Ectodermal cell (in vitro differentiated cells): ENCODE measurements around the gene LTA4H.

Experiments
- H3K27ac ChIP-seq: 2 replicates; pipeline ENCODE4 v1.7.0; 2013; ENCODE audit warnings: mild to moderate bottlenecking, low read depth, low read length; ENCODE audit not compliant: insufficient read depth, poor library complexity, severe bottlenecking
- H3K27me3 ChIP-seq: 2 replicates; pipeline ENCODE4 v1.7.0; 2013; ENCODE audit warnings: mild to moderate bottlenecking, low read length; ENCODE audit not compliant: insufficient read depth, control insufficient read depth, poor library complexity, severe bottlenecking
- H3K36me3 ChIP-seq: one replicate; pipeline ENCODE4 v1.7.0; 2013; ENCODE audit warnings: low read length; ENCODE audit not compliant: control insufficient read depth, insufficient read depth
- H3K4me1 ChIP-seq: one replicate; pipeline ENCODE4 v1.7.0; 2013; ENCODE audit warnings: low read length; ENCODE audit not compliant: control insufficient read depth, insufficient read depth
- H3K4me3 ChIP-seq: 2 replicates; pipeline ENCODE4 v1.7.0; 2013; ENCODE audit warnings: low read depth, low read length, control low read depth; ENCODE audit not compliant: insufficient read depth
- H3K9me3 ChIP-seq: 2 replicates; pipeline ENCODE4 v1.7.0; 2013; ENCODE audit warnings: mild to moderate bottlenecking, low read length, moderate library complexity; ENCODE audit not compliant: control insufficient read depth
- WGBS, 2 experiments: methylation state at CpG; one replicate each; pipeline ENCODE4 v1.1.7; 2013; ENCODE audit warnings: missing lambda C conversion rate in 2 of 2; 5-methylcytosine and 5-hydroxymethylcytosine counted together

The LTA4H gene

GRCh38 chr12:95993907-95994306, 41.5 kb downstream of the LTA4H start:
- H3K36me3 ChIP-seq: no peaks in the 10 kb centered on the region
- 95 to 96% methylated on average over 6 to 7 of the region's 7 CpGs for WGBS, 2 experiments
- no peak overlapping the region for H3K27ac ChIP-seq
- no peaks in the 10 kb centered on the region for H3K27me3 ChIP-seq
- H3K9me3 ChIP-seq: no peaks in the 10 kb centered on the region
- H3K4me3 ChIP-seq: no peak overlapping the region
- H3K4me1 ChIP-seq: no peaks in the 10 kb centered on the region

GRCh38 chr12:95990136-95990535, 45.3 kb downstream of the LTA4H start:
- no peaks in the 10 kb centered on the region for H3K27me3 ChIP-seq
- no peak overlapping the region for H3K4me3 ChIP-seq
- no peaks in the 10 kb centered on the region for H3K36me3 ChIP-seq
- H3K4me1 ChIP-seq: no peaks in the 10 kb centered on the region
- WGBS, 2 experiments: 81 to 82% methylated on average over 7 of the region's 7 CpGs
- no peak overlapping the region for H3K27ac ChIP-seq
- H3K9me3 ChIP-seq: no peaks in the 10 kb centered on the region

GRCh38 chr12:95989504-95990123, 45.8 kb downstream of the LTA4H start:
- Histone ChIP-seq H3K9me3 (no peaks in the 10 kb centered on the region), H3K36me3 (no peaks in the 10 kb centered on the region), H3K27ac (no peak overlapping the region), H3K4me3 (no peak overlapping the region), H3K27me3 (no peaks in the 10 kb centered on the region), H3K4me1 (no peaks in the 10 kb centered on the region)
- 90 to 91% methylated on average over 4 of the region's 4 CpGs for WGBS, 2 experiments

- Histone ChIP-seq H3K36me3 (no peaks in the 10 kb centered on the region), H3K27me3 (no peaks in the 10 kb centered on the region), H3K27ac (no peak overlapping the region), H3K4me3 (no peak overlapping the region), H3K9me3 (no peaks in the 10 kb centered on the region), H3K4me1 (no peaks in the 10 kb centered on the region)
- WGBS, 2 experiments: 83 to 88% methylated on average over 11 of the region's 11 CpGs
Observed at GRCh38 chr12:95988506-95989275, 46.7 kb downstream of the LTA4H start.

- H3K4me1 ChIP-seq: no peaks in the 10 kb centered on the region
- no peaks in the 10 kb centered on the region for H3K27me3 ChIP-seq
- H3K9me3 ChIP-seq: no peaks in the 10 kb centered on the region
- no peak overlapping the region for H3K4me3 ChIP-seq
- no peak overlapping the region for H3K27ac ChIP-seq
- no peaks in the 10 kb centered on the region for H3K36me3 ChIP-seq
- 45 to 50% methylated on average over 12 to 14 of the region's 14 CpGs for WGBS, 2 experiments
Observed at GRCh38 chr12:95986635-95987570, 48.5 kb downstream of the LTA4H start.

- no peaks in the 10 kb centered on the region for H3K4me1 ChIP-seq
- H3K36me3 ChIP-seq: no peaks in the 10 kb centered on the region
- H3K4me3 ChIP-seq: no peak overlapping the region
- 92 to 100% methylated on average over 1 of the region's 1 CpG for WGBS, 2 experiments
- no peaks in the 10 kb centered on the region for H3K9me3 ChIP-seq
- no peaks in the 10 kb centered on the region for H3K27me3 ChIP-seq
- H3K27ac ChIP-seq: no peak overlapping the region
Observed at GRCh38 chr12:95984682-95985081, 50.7 kb downstream of the LTA4H start.

- Histone ChIP-seq H3K27ac (no peak overlapping the region), H3K9me3 (no peaks in the 10 kb centered on the region), H3K36me3 (no peaks in the 10 kb centered on the region), H3K4me1 (no peaks in the 10 kb centered on the region), H3K27me3 (no peaks in the 10 kb centered on the region), H3K4me3 (no peak overlapping the region)
- 86 to 91% methylated on average over 1 of the region's 1 CpG for WGBS, 2 experiments
Observed at GRCh38 chr12:95982602-95983001, 52.8 kb downstream of the LTA4H start.

- H3K27ac ChIP-seq: no peak overlapping the region
- no peaks in the 10 kb centered on the region for H3K9me3 ChIP-seq
- H3K4me1 ChIP-seq: no peaks in the 10 kb centered on the region
- no peaks in the 10 kb centered on the region for H3K27me3 ChIP-seq
- no peak overlapping the region for H3K4me3 ChIP-seq
- H3K36me3 ChIP-seq: no peaks in the 10 kb centered on the region
- 93 to 96% methylated on average over 5 of the region's 5 CpGs for WGBS, 2 experiments
Observed at GRCh38 chr12:95980437-95980836, 55.0 kb downstream of the LTA4H start.

GRCh38 chr12:95978774-95979173, 56.6 kb downstream of the LTA4H start:
- no peaks in the 10 kb centered on the region for H3K27me3 ChIP-seq
- H3K9me3 ChIP-seq: no peaks in the 10 kb centered on the region
- no peaks in the 10 kb centered on the region for H3K36me3 ChIP-seq
- no peaks in the 10 kb centered on the region for H3K4me1 ChIP-seq
- no peak overlapping the region for H3K4me3 ChIP-seq
- 90 to 95% methylated on average over 3 of the region's 3 CpGs for WGBS, 2 experiments
- no peak overlapping the region for H3K27ac ChIP-seq

GRCh38 chr12:95978351-95978750, 57.0 kb downstream of the LTA4H start:
- no peaks in the 10 kb centered on the region for H3K27me3 ChIP-seq
- no peak overlapping the region for H3K27ac ChIP-seq
- no peaks in the 10 kb centered on the region for H3K9me3 ChIP-seq
- H3K36me3 ChIP-seq: no peaks in the 10 kb centered on the region
- no peak overlapping the region for H3K4me3 ChIP-seq
- WGBS, 2 experiments: 95 to 96% methylated on average over 5 of the region's 5 CpGs
- H3K4me1 ChIP-seq: no peaks in the 10 kb centered on the region
